Measurements from ENCODE around the gene CAMTA1. TPM values are rescaled to one million over a fixed set of nuclear protein-coding genes. Genes with fewer than 3 reads are reported as not detected.

CAMTA1 gene
- polyA plus RNA-seq, 1 of the 3 experiments (the other 2 are of a cell fraction) = 63.1 TPM

- TF ChIP-seq NRF1 (IDR thresholded peaks at IDR 0.05; ENCODE audit: low read depth, low read length) (no peak), SIN3A (IDR thresholded peaks at IDR 0.05; ENCODE audit: borderline replicate concordance, low read depth, low read length) (no peak), PBX3 (IDR thresholded peaks at IDR 0.05) (no peak), TCF12 (IDR thresholded peaks at IDR 0.05) (no peak), RAD21 (IDR thresholded peaks at IDR 0.05; ENCODE audit: low read length) (no peak), REST (IDR thresholded peaks at IDR 0.05; ENCODE audit: low read depth, low read length) (no peak), POLR2AphosphoS5 (IDR thresholded peaks at IDR 0.05; ENCODE audit: low read depth, low read length) (no peak), FOXM1 (IDR thresholded peaks at IDR 0.05; ENCODE audit: low read depth) (no peak), GABPA (IDR thresholded peaks at IDR 0.05; ENCODE audit: low read depth) (no peak), MEF2A (IDR thresholded peaks at IDR 0.05; ENCODE audit: borderline replicate concordance, low read depth) (no peak), RXRA (IDR thresholded peaks at IDR 0.05; ENCODE audit: borderline replicate concordance, low read depth) (no peak), RCOR1 (IDR thresholded peaks at IDR 0.05; ENCODE audit: low read length) (no peak), SMC3 (IDR thresholded peaks at IDR 0.05; ENCODE audit: low read depth, low read length) (no peak), EP300 (IDR thresholded peaks at IDR 0.05; ENCODE audit: borderline replicate concordance in 1 of 2, low read depth in 1 of 2, low read length in 1 of 2) (no peak), USF2 (IDR thresholded peaks at IDR 0.05; ENCODE audit: borderline replicate concordance, low read depth, low read length) (no peak), FOSL2 (IDR thresholded peaks at IDR 0.05; ENCODE audit: borderline replicate concordance, low read depth) (no peak), ELF1 (IDR thresholded peaks at IDR 0.05) (no peak)
- TF ChIP-seq, protein P1, sequence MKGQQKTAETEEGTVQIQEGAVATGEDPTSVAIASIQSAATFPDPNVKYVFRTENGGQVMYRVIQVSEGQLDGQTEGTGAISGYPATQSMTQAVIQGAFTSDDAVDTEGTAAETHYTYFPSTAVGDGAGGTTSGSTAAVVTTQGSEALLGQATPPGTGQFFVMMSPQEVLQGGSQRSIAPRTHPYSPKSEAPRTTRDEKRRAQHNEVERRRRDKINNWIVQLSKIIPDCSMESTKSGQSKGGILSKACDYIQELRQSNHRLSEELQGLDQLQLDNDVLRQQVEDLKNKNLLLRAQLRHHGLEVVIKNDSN (IDR thresholded peaks at IDR 0.05; ENCODE audit: borderline replicate concordance, low read depth) = no peak
- TF ChIP-seq, protein P2, sequence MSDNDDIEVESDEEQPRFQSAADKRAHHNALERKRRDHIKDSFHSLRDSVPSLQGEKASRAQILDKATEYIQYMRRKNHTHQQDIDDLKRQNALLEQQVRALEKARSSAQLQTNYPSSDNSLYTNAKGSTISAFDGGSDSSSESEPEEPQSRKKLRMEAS (IDR thresholded peaks at IDR 0.05; ENCODE audit: low read depth) = no peak
- Histone ChIP-seq H3K4me1 (ENCODE audit: control insufficient read depth in 1 of 2, insufficient read depth in 2 of 2, low read depth in 1 of 2, low read length in 1 of 2) (peaks cover 0 to 20% of the 10 kb centered on the region in 2 experiments; a peak in 1 of 4 replicates), H3K4me2 (no peak overlapping the region), H3K27me3 (ENCODE audit: insufficient read depth) (no peaks in the 10 kb centered on the region), H3K9me3 (no peaks in the 10 kb centered on the region), H3K4me3 (ENCODE audit: low read depth in 2 of 2, low read length in 1 of 2) (no peak overlapping the region), H3F3A (replicated peaks; ENCODE audit: insufficient read depth) (no peaks in the 10 kb centered on the region), H3K27ac (ENCODE audit: low read depth in 2 of 2, low read length in 1 of 2) (no peak overlapping the region), H4K20me1 (ENCODE audit: insufficient read depth) (no peaks in the 10 kb centered on the region), H3K36me3 (replicated peaks in 1 of 2; ENCODE audit: control insufficient read depth in 1 of 2, insufficient read depth in 2 of 2, low read length in 1 of 2) (no peaks in the 10 kb centered on the region), H3K9ac (no peak overlapping the region), H2AFZ (ENCODE audit: low read depth) (no peak overlapping the region), H3K9me2 (no peaks in the 10 kb centered on the region), H3K79me2 (ENCODE audit: insufficient read depth) (no peaks in the 10 kb centered on the region)
- CTCF ChIA-PET = no interaction called here
- no peak for DNase-seq
- POLR2A ChIA-PET = no interaction called here
- 40% methylated on average over 2 of the region's 11 CpGs for WGBS (ENCODE audit: low lambda C conversion rate)
Observed at GRCh38 chr1:6953907-6954364, 168.7 kb downstream of the CAMTA1 start.
